CD4-positive, alpha-beta memory T cell (primary cell): Measurements from ENCODE around the gene KIZ. TPM values are rescaled to one million over a fixed set of nuclear protein-coding genes. Genes with fewer than 3 reads are reported as not detected.
"Not testable (repeated sequence)": the region's sequence is repeated elsewhere in the genome, so short reads cannot be mapped to it uniquely, and the experiment has no call there.

Source experiments
- CTCF ChIA-PET: fragments of 350-600 bp; sonication (Branson Sonifier 250); formaldehyde crosslinking; loops from one replicate; lab custom pipeline; 2021; ENCODE audit warnings: inconsistent platforms; ENCODE audit not compliant: partially characterized antibody; lab: Charles Lee
- POLR2A ChIA-PET: fragments of 350-600 bp; sonication (Branson Sonifier 250); formaldehyde crosslinking; loops from one replicate; lab custom pipeline; 2021; ENCODE audit not compliant: partially characterized antibody; lab: Charles Lee
- DNase-seq, 5 donors: peaks; one replicate each; pipeline versions ENCODE4 v3.0.0 to v3.0.0-alpha.2; 2020 to 2022; ENCODE audit warnings: mixed read lengths in 1 of 5
- H3K27ac ChIP-seq: one replicate; pipeline ENCODE4 v1.7.0; 2013; ENCODE audit warnings: low read depth, low read length
- H3K27me3 ChIP-seq: 2 replicates; pipeline ENCODE4 v1.7.0; 2013; ENCODE audit warnings: mild to moderate bottlenecking, low read length, moderate library complexity; ENCODE audit not compliant: insufficient read depth
- H3K36me3 ChIP-seq: 2 replicates; pipeline ENCODE4 v1.7.0; 2013; ENCODE audit warnings: mild to moderate bottlenecking, low read length, moderate library complexity; ENCODE audit not compliant: insufficient read depth
- H3K4me1 ChIP-seq: 2 replicates; pipeline ENCODE4 v1.7.0; 2013; ENCODE audit warnings: mild to moderate bottlenecking, low read length, moderate library complexity; ENCODE audit not compliant: insufficient read depth
- H3K4me3 ChIP-seq, 2 donors: one replicate each; pipeline ENCODE4 v1.7.0; 2013; ENCODE audit warnings: low read length in 2 of 2, mild to moderate bottlenecking in 1 of 2
- H3K9me3 ChIP-seq, 2 donors: one replicate each; pipeline ENCODE4 v1.7.0; 2013; ENCODE audit warnings: low read length in 2 of 2, control low read depth in 1 of 2; ENCODE audit not compliant: control insufficient read depth in 1 of 2
- H3K27ac Mint-ChIP-seq, 7 donors: one replicate each; pipeline ENCODE4 v1.8.0; 2020 to 2021; ENCODE audit warnings: mixed read lengths in 7 of 7, mild to moderate bottlenecking in 6 of 7, inconsistent platforms in 3 of 7, moderate library complexity in 3 of 7
- H3K27me3 Mint-ChIP-seq, 2 donors: one replicate each; pipeline ENCODE4 v1.8.0; 2020 to 2021; ENCODE audit warnings: mixed read lengths in 2 of 2
- H3K36me3 Mint-ChIP-seq, 2 donors: one replicate each; pipeline ENCODE4 v1.8.0; 2020 to 2021; ENCODE audit warnings: mixed read lengths in 2 of 2, inconsistent platforms in 1 of 2, mild to moderate bottlenecking in 1 of 2
- H3K4me1 Mint-ChIP-seq, 4 donors: one replicate each; pipeline ENCODE4 v1.8.0; 2020 to 2021; ENCODE audit warnings: mixed read lengths in 4 of 4, mild to moderate bottlenecking in 1 of 4
- H3K4me3 Mint-ChIP-seq, 8 donors: one replicate each; pipeline ENCODE4 v1.8.0; 2020 to 2021; ENCODE audit warnings: mixed read lengths in 8 of 8, mild to moderate bottlenecking in 7 of 8, moderate library complexity in 6 of 8, inconsistent platforms in 3 of 8
- H3K9me3 Mint-ChIP-seq, 8 donors: one replicate each; pipeline ENCODE4 v1.8.0; 2020 to 2021; ENCODE audit warnings: mixed read lengths in 8 of 8, mild to moderate bottlenecking in 5 of 8, inconsistent platforms in 3 of 8, moderate library complexity in 1 of 8
- intact Hi-C: fragments of 100-400 bp; cut with micrococcal nuclease; formaldehyde crosslinking; loops from one replicate; pipeline ENCODE4 v1.15.1; 2023
- polyA plus RNA-seq, 2 donors: library from polyadenylated mRNA; unstranded; fragments of 300-500 nt; fragmentation: Illumina TruSeq; gene quantifications; one replicate each; pipeline ENCODE4 v1.2.3, GENCODE V29; 2021
- total RNA-seq, 2 experiments: library from RNA; stranded (reverse); gene quantifications; one replicate each; pipeline ENCODE4 v1.2.3, GENCODE V29; 2021

Gene KIZ
- total and polyA plus RNA-seq, 4 experiments from 2014 or later, result 15.9 to 46.3 (median 25.4) TPM

DNA sequence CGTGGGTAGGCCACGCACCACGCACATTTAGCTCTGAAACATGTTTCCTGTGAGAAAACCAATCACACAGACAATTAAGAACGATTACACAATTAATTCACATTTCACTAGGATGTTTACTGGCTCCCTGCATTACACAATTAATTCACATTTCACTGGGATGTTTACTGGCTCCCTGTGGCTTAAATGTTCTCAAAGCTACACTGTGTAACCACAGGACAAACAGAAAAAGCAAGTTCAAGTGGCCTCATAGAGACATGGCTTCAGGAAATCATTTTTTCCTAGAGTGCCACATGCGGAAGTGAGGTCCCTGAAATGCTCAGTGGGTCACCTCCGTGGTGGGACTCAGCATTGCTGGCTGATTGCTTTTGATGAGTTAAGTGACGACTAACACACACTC, 115.5 kb downstream of the KIZ start:
- no peaks in the 10 kb centered on the region for H3K9me3 ChIP-seq
- H3K36me3 ChIP-seq, result peaks cover 8% of the 10 kb centered on the region
- no peak overlapping the region for H3K4me3 ChIP-seq
- Mint-ChIP-seq H3K9me3 (no peaks in the 10 kb centered on the region), H3K36me3 (peaks cover 45 to 70% of the 10 kb centered on the region in 2 donors), H3K4me1 (no peaks in the 10 kb centered on the region), H3K4me3 (no peak overlapping the region), H3K27ac (no peak overlapping the region), H3K27me3 (no peaks in the 10 kb centered on the region)
- no peak overlapping the region for H3K27ac ChIP-seq
- no peak for DNase-seq
- no peaks in the 10 kb centered on the region for H3K27me3 ChIP-seq
- CTCF ChIA-PET, result interaction anchor here (9.2 kb wide), 1 partner anchor 262 kb away, joined by 337 read pairs; no protein-coding TSS in a partner anchor
- H3K4me1 ChIP-seq, result no peaks in the 10 kb centered on the region
- POLR2A ChIA-PET, result no interaction called here
- intact Hi-C loops, result no loop called here

- POLR2A ChIA-PET, result no interaction called here
- peaks cover 0 to 2% (median 0%) of the 10 kb centered on the region in 8 donors for H3K9me3 Mint-ChIP-seq
These were observed 117.9 kb downstream of the KIZ start for GRCh38 chr20:21243811-21244210.

DNA sequence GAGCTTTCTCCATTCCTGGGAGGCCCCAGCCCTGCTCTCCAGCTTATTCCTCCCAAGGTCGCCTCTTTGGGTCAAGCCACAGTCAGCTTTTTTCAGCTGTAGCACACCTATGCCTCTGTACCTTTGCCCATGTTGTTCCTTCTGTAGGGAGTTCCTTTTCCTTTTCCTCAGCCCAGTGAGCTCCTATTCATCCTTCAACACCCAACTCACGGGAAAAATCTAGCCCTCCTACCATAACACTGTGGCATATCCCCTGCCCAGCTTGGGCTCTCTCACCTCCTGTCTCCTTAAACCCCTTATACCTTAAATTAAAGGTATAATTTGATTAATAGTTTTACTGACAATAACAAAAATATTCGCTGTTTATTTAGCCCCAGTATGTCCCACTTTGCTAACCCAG, 118.9 kb downstream of the KIZ start:
- H3K4me1 ChIP-seq, result no peaks in the 10 kb centered on the region
- Mint-ChIP-seq H3K27ac (no peak overlapping the region), H3K4me1 (no peaks in the 10 kb centered on the region), H3K36me3 (peaks cover 38 to 56% of the 10 kb centered on the region in 2 donors), H3K4me3 (no peak overlapping the region), H3K9me3 (peaks cover 0 to 2% (median 0%) of the 10 kb centered on the region in 8 donors), H3K27me3 (no peaks in the 10 kb centered on the region)
- H3K27me3 ChIP-seq, result no peaks in the 10 kb centered on the region
- H3K36me3 ChIP-seq, result peaks cover 8% of the 10 kb centered on the region
- H3K9me3 ChIP-seq, result no peaks in the 10 kb centered on the region
- H3K4me3 ChIP-seq, result no peak overlapping the region
- ChIA-PET POLR2A (no interaction called here), CTCF (interaction anchor here (2.1 to 2.5 kb wide), 2 partner anchors 9 to 260 kb away, joined by 7 to 23 read pairs; no protein-coding TSS in a partner anchor)
- no peak for DNase-seq
- intact Hi-C loops, result no loop called here
- H3K27ac ChIP-seq, result no peak overlapping the region

More at GRCh38 chr20:21243811-21244210, 117.9 kb downstream of the KIZ start:
- CTCF ChIA-PET, result interaction anchor here (2.1 to 2.5 kb wide), 2 partner anchors 8 to 261 kb away, joined by 7 to 23 read pairs; no protein-coding TSS in a partner anchor
- Histone ChIP-seq H3K9me3 (no peaks in the 10 kb centered on the region), H3K27ac (no peak overlapping the region), H3K4me3 (no peak overlapping the region), H3K4me1 (no peaks in the 10 kb centered on the region), H3K36me3 (peaks cover 8% of the 10 kb centered on the region), H3K27me3 (no peaks in the 10 kb centered on the region)
- Mint-ChIP-seq H3K4me3 (no peak overlapping the region), H3K27me3 (no peaks in the 10 kb centered on the region), H3K4me1 (no peaks in the 10 kb centered on the region), H3K27ac (no peak overlapping the region), H3K36me3 (peaks cover 44 to 64% of the 10 kb centered on the region in 2 donors)
- intact Hi-C loops, result no loop called here
- no peak for DNase-seq

GRCh38 chr20:21246161-21246560, 120.3 kb downstream of the KIZ start:
- H3K4me3 Mint-ChIP-seq, result no peak overlapping the region
- DNase-seq, result no peak
- Histone ChIP-seq H3K4me3 (no peak overlapping the region), H3K27ac (no peak overlapping the region), H3K27me3 (no peaks in the 10 kb centered on the region), H3K9me3 (no peaks in the 10 kb centered on the region), H3K36me3 (peaks cover 8% of the 10 kb centered on the region), H3K4me1 (no peaks in the 10 kb centered on the region)
- no peaks in the 10 kb centered on the region for H3K27me3 Mint-ChIP-seq
- intact Hi-C loops, result no loop called here
- no peaks in the 10 kb centered on the region for H3K4me1 Mint-ChIP-seq
- POLR2A ChIA-PET, result no interaction called here
- H3K27ac Mint-ChIP-seq, result no peak overlapping the region
- H3K9me3 Mint-ChIP-seq, result peaks cover 0 to 2% (median 0%) of the 10 kb centered on the region in 8 donors
- CTCF ChIA-PET, result interaction anchor here (1.2 kb wide), 1 partner anchor 10 kb away, joined by 5 read pairs; no protein-coding TSS in a partner anchor
- peaks cover 34 to 51% of the 10 kb centered on the region in 2 donors for H3K36me3 Mint-ChIP-seq

DNA sequence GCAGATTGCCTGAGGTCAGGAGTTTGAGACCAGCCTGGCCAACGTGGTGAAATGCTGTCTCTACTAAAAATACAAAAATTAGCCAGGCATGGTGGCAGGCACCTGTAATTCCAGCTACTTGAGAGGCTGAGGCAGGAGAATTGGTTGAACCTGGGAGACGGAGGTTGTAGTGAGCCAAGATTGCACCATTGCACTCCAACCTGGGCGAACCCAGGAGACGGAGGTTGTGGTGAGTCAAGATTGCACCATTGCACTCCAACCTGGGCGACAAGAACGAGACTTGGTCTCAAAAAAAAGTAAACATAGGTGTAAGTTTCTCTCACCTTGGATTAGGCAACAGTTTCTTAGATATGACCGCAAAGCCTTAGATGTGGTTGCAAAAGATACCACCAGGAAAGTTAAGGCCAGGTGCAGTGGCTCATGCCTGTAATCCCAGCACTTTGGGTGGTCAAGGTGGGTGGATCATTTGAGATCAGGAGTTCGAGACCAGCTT, 121.8 kb downstream of the KIZ start:
- H3K9me3 Mint-ChIP-seq, H3K27ac ChIP-seq, intact Hi-C loops, H3K9me3 ChIP-seq, H3K4me1 ChIP-seq, H3K27me3 Mint-ChIP-seq, H3K4me1 Mint-ChIP-seq, CTCF ChIA-PET, DNase-seq, POLR2A ChIA-PET, H3K36me3 ChIP-seq, H3K27me3 ChIP-seq, H3K4me3 ChIP-seq, H3K4me3 Mint-ChIP-seq, H3K27ac Mint-ChIP-seq: not testable (repeated sequence)
- peaks cover 29 to 42% of the 10 kb centered on the region in 2 donors for H3K36me3 Mint-ChIP-seq

DNA sequence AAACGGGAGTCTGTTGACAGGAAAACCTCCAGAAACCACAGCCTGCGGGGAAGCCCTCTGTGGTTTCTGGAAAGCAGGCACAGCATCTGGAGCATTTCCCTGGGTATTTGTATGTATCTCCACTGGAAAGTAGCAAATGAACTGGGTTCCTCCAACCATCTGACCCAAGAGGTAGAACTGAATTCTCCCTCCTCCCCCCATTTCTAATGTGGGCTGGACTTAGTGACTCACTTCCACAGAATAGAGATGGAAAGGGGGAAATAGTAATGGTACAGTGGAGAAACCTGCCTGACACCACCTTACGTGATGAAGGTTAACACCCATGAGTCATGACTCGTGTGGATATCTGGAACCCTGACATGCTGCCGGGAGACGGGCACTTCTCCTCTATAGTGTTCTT, 125.4 kb downstream of the KIZ start:
- H3K4me3 Mint-ChIP-seq, result no peak overlapping the region
- Histone ChIP-seq H3K27ac (no peak overlapping the region), H3K9me3 (no peaks in the 10 kb centered on the region), H3K4me3 (no peak overlapping the region), H3K27me3 (no peaks in the 10 kb centered on the region), H3K36me3 (no peaks in the 10 kb centered on the region), H3K4me1 (no peaks in the 10 kb centered on the region)
- peaks cover 4 to 7% of the 10 kb centered on the region in 2 donors for H3K36me3 Mint-ChIP-seq
- peaks cover 0 to 2% (median 0%) of the 10 kb centered on the region in 8 donors for H3K9me3 Mint-ChIP-seq
- no peaks in the 10 kb centered on the region for H3K4me1 Mint-ChIP-seq
- intact Hi-C loops, result no loop called here
- H3K27ac Mint-ChIP-seq, result no peak overlapping the region
- CTCF ChIA-PET, result no interaction called here
- no peak for DNase-seq
- H3K27me3 Mint-ChIP-seq, result peaks cover 0 to 3% of the 10 kb centered on the region in 2 donors
- POLR2A ChIA-PET, result interaction anchor here (1.7 kb wide), 1 partner anchor 52 kb away, joined by 3 read pairs; the partner anchor contains the start of gene XRN2

- Mint-ChIP-seq H3K4me1 (no peaks in the 10 kb centered on the region), H3K27me3 (peaks cover 2 to 3% of the 10 kb centered on the region in 2 donors), H3K27ac (no peak overlapping the region), H3K36me3 (no peaks in the 10 kb centered on the region), H3K9me3 (peaks cover 0 to 3% (median under 1%) of the 10 kb centered on the region in 8 donors), H3K4me3 (no peak overlapping the region)
- Histone ChIP-seq H3K27me3 (no peaks in the 10 kb centered on the region), H3K9me3 (no peaks in the 10 kb centered on the region), H3K4me1 (no peaks in the 10 kb centered on the region), H3K27ac (no peak overlapping the region), H3K4me3 (no peak overlapping the region), H3K36me3 (no peaks in the 10 kb centered on the region)
- DNase-seq, result no peak
- intact Hi-C loops, result no loop called here
- ChIA-PET POLR2A (no interaction called here), CTCF (no interaction called here)
These were observed 131.3 kb downstream of the KIZ start for GRCh38 chr20:21257192-21257591.
